Hepatocyte (in vitro differentiated cells): ENCODE results near the gene MPHOSPH9. TPM values are rescaled to one million over a fixed set of nuclear protein-coding genes. Genes with fewer than 3 reads are reported as not detected.
A peak's percentile ranks its signal among the peaks of the same experiment; 100 is the strongest.

Experiments used
- DNase-seq: peaks from one replicate; pipeline ENCODE4 v3.0.0-alpha.2; 2016; ENCODE audit warnings: low spot score
- H2AFZ ChIP-seq: fragments of 200-600 bp; sonication (generic); 2 replicates; pipeline ENCODE4 v1.6.0; 2016; ENCODE audit warnings: antibody characterized with exemption, mild to moderate bottlenecking
- H3K27ac ChIP-seq: fragments of 200-600 bp; sonication (generic); 2 replicates; pipeline ENCODE4 v1.5.1; 2016; ENCODE audit warnings: mild to moderate bottlenecking
- H3K27me3 ChIP-seq: fragments of 200-600 bp; sonication (generic); 2 replicates; pipeline ENCODE4 v1.6.1; 2016
- H3K36me3 ChIP-seq: fragments of 200-600 bp; sonication (generic); replicated peaks from 2 replicates; pipeline ENCODE4 v1.5.1; 2016; ENCODE audit warnings: low read depth; ENCODE audit not compliant: insufficient read depth
- H3K4me1 ChIP-seq: fragments of 200-600 bp; sonication (generic); 2 replicates; pipeline ENCODE4 v1.5.1; 2016; ENCODE audit warnings: mild to moderate bottlenecking, moderate library complexity; ENCODE audit not compliant: insufficient read depth
- H3K4me2 ChIP-seq: fragments of 200-600 bp; sonication (generic); 2 replicates; pipeline ENCODE4 v1.6.0; 2016
- H3K4me3 ChIP-seq: fragments of 200-600 bp; sonication (generic); 2 replicates; pipeline ENCODE4 v1.5.1; 2016; ENCODE audit warnings: mild to moderate bottlenecking
- H3K79me2 ChIP-seq: fragments of 200-600 bp; sonication (generic); 2 replicates; pipeline ENCODE4 v1.6.0; 2017; ENCODE audit warnings: mild to moderate bottlenecking
- H3K9me2 ChIP-seq: fragments of 200-600 bp; sonication (generic); replicated peaks from 2 replicates; pipeline ENCODE4 v1.6.0; 2017; ENCODE audit warnings: mild to moderate bottlenecking; ENCODE audit not compliant: insufficient read depth
- H3K9me3 ChIP-seq: fragments of 200-600 bp; sonication (generic); 2 replicates; pipeline ENCODE4 v1.5.1; 2016; ENCODE audit warnings: low read depth, mild to moderate bottlenecking
- H4K20me1 ChIP-seq: fragments of 200-600 bp; sonication (generic); 2 replicates; pipeline ENCODE4 v1.6.0; 2016; ENCODE audit warnings: mild to moderate bottlenecking; ENCODE audit not compliant: insufficient read depth, poor library complexity, severe bottlenecking
- CTCF ChIP-seq: fragments of 200-600 bp; sonication (generic); IDR thresholded peaks from 2 replicates; pipeline ENCODE4 v1.5.1; 2016; ENCODE audit warnings: antibody characterized with exemption, mild to moderate bottlenecking; ENCODE audit not compliant: poor library complexity
- EZH2 ChIP-seq: fragments of 200-600 bp; sonication (generic); IDR thresholded peaks from 2 replicates; pipeline ENCODE4 v1.6.1; 2016; ENCODE audit warnings: antibody characterized with exemption, mild to moderate bottlenecking, borderline replicate concordance
- EZH2phosphoT487 ChIP-seq: fragments of 200-600 bp; sonication (generic); IDR thresholded peaks from one replicate; pipeline ENCODE4 v1.6.1; 2018; ENCODE audit warnings: antibody characterized with exemption, mild to moderate bottlenecking, low read depth, moderate library complexity; ENCODE audit not compliant: unreplicated experiment, severe bottlenecking
- WGBS: methylation state at CpG from one replicate; pipeline ENCODE4 v1.1.6; 2016; ENCODE audit warnings: low lambda C conversion rate; ENCODE audit errors: missing lambda C conversion rate; 5-methylcytosine and 5-hydroxymethylcytosine counted together
- polyA plus RNA-seq: library from polyadenylated mRNA; unstranded; fragments of >200 nt; fragmentation: Nextera tagmentation; extraction: Ambion mirVana; gene quantifications from 2 replicates; pipeline ENCODE4 v1.2.1, GENCODE V29; 2016
- total RNA-seq: library from RNA; depleted of rRNA; stranded (reverse); fragments of >200 nt; gene quantifications from 2 replicates; pipeline ENCODE4 v1.2.3, GENCODE V29; 2014

MPHOSPH9 gene
- total and polyA plus RNA-seq, 2 experiments from 2014 or later = 13.1 to 44.3 TPM

GRCh38 chr12:123171967-123172366 is 61.0 kb downstream of the MPHOSPH9 start:
- DNase-seq = no peak
- H3K36me3 ChIP-seq = no peaks in the 10 kb centered on the region
- H3K27me3 ChIP-seq = no peaks in the 10 kb centered on the region
- 77% methylated on average over 5 of the region's 5 CpGs for WGBS
- no peak overlapping the region for H3K4me2 ChIP-seq
- TF ChIP-seq EZH2phosphoT487 = no peak
- TF ChIP-seq CTCF = no peak
- TF ChIP-seq EZH2 = no peak
- H4K20me1 ChIP-seq = no peaks in the 10 kb centered on the region
- H3K4me3 ChIP-seq = no peak overlapping the region
- no peaks in the 10 kb centered on the region for H3K4me1 ChIP-seq
- no peak overlapping the region for H2AFZ ChIP-seq
- H3K9me2 ChIP-seq = no peaks in the 10 kb centered on the region
- no peaks in the 10 kb centered on the region for H3K79me2 ChIP-seq
- no peak overlapping the region for H3K27ac ChIP-seq
- H3K9me3 ChIP-seq = no peaks in the 10 kb centered on the region

- TF ChIP-seq CTCF (no peak), EZH2 (no peak), EZH2phosphoT487 (no peak)
- no peak overlapping the region for H3K27ac ChIP-seq
- DNase-seq = no peak
- H3K9me2 ChIP-seq = no peaks in the 10 kb centered on the region
- no peak overlapping the region for H2AFZ ChIP-seq
- H4K20me1 ChIP-seq = no peaks in the 10 kb centered on the region
- H3K4me2 ChIP-seq = no peak overlapping the region
- no peaks in the 10 kb centered on the region for H3K9me3 ChIP-seq
- WGBS = 40% methylated on average over 2 of the region's 2 CpGs
- H3K36me3 ChIP-seq = no peaks in the 10 kb centered on the region
- H3K27me3 ChIP-seq = no peaks in the 10 kb centered on the region
- H3K4me3 ChIP-seq = no peak overlapping the region
- H3K79me2 ChIP-seq = no peaks in the 10 kb centered on the region
- H3K4me1 ChIP-seq = peaks cover 16% of the 10 kb centered on the region
These were observed 65.6 kb downstream of the MPHOSPH9 start for GRCh38 chr12:123167329-123167728.

- Histone ChIP-seq H3K36me3 (no peaks in the 10 kb centered on the region), H3K9me3 (no peaks in the 10 kb centered on the region), H3K4me3 (no peak overlapping the region), H3K27me3 (no peaks in the 10 kb centered on the region), H2AFZ (no peak overlapping the region), H3K4me1 (peaks cover 16% of the 10 kb centered on the region), H4K20me1 (no peaks in the 10 kb centered on the region), H3K9me2 (no peaks in the 10 kb centered on the region), H3K27ac (peak overlapping the region; percentile 36), H3K79me2 (no peaks in the 10 kb centered on the region), H3K4me2 (no peak overlapping the region)
- DNase-seq = no peak
- 94% methylated on average over 4 of the region's 4 CpGs for WGBS
- TF ChIP-seq EZH2phosphoT487 = no peak
- no peak for TF ChIP-seq CTCF
- TF ChIP-seq EZH2 = no peak
These were observed 67.4 kb downstream of the MPHOSPH9 start for GRCh38 chr12:123165537-123165936.

- 88% methylated on average over 9 of the region's 9 CpGs for WGBS
- Histone ChIP-seq H3K27ac (peak overlapping the region; percentile 37), H3K27me3 (no peaks in the 10 kb centered on the region), H3K4me1 (peaks cover 16% of the 10 kb centered on the region), H3K9me2 (no peaks in the 10 kb centered on the region), H3K9me3 (no peaks in the 10 kb centered on the region), H3K79me2 (no peaks in the 10 kb centered on the region), H3K4me3 (no peak overlapping the region), H3K4me2 (peak overlapping the region; percentile 34), H3K36me3 (no peaks in the 10 kb centered on the region), H2AFZ (no peak overlapping the region), H4K20me1 (no peaks in the 10 kb centered on the region)
- TF ChIP-seq EZH2phosphoT487 (no peak), CTCF (no peak), EZH2 (no peak)
- DNase-seq = no peak
These were observed 68.2 kb downstream of the MPHOSPH9 start for GRCh38 chr12:123164710-123165261.
